Endodermal cell (in vitro differentiated cells): ENCODE results near the gene ZNF334. TPM values are rescaled to one million over a fixed set of nuclear protein-coding genes. Genes with fewer than 3 reads are reported as not detected.
A peak's percentile ranks its signal among the peaks of the same experiment; 100 is the strongest.

Experiments used
- DNase-seq: peaks from one replicate; pipeline ENCODE4 v3.0.0-alpha.2; 2017
- H3K27ac ChIP-seq: 2 replicates; pipeline ENCODE4 v1.5.1; 2013; ENCODE audit warnings: mild to moderate bottlenecking, low read depth, low read length, moderate library complexity
- H3K27me3 ChIP-seq: 2 replicates; pipeline ENCODE4 v1.6.1; 2013; ENCODE audit warnings: mild to moderate bottlenecking, low read length, moderate library complexity; ENCODE audit not compliant: insufficient read depth, control insufficient read depth, poor library complexity, severe bottlenecking
- H3K36me3 ChIP-seq: 2 replicates; pipeline ENCODE4 v1.7.0; 2013; ENCODE audit warnings: mild to moderate bottlenecking, low read length, moderate library complexity; ENCODE audit not compliant: control insufficient read depth, insufficient read depth
- H3K4me1 ChIP-seq: one replicate; pipeline ENCODE4 v1.7.0; 2013; ENCODE audit warnings: low read length; ENCODE audit not compliant: control insufficient read depth, insufficient read depth
- H3K4me3 ChIP-seq: 2 replicates; pipeline ENCODE4 v1.5.1; 2013; ENCODE audit warnings: mild to moderate bottlenecking, low read length, moderate library complexity
- H3K9ac ChIP-seq: 2 replicates; pipeline ENCODE4 v1.6.1; 2013; ENCODE audit warnings: mild to moderate bottlenecking, low read length, moderate library complexity; ENCODE audit not compliant: poor library complexity, severe bottlenecking; ENCODE audit errors: extremely low read depth
- H3K9me3 ChIP-seq: 2 replicates; pipeline ENCODE4 v1.6.1; 2013; ENCODE audit warnings: mild to moderate bottlenecking, low read length, moderate library complexity; ENCODE audit not compliant: control insufficient read depth
- H3K27ac Mint-ChIP-seq: 2 replicates; pipeline ENCODE4 v1.8.0; 2020; ENCODE audit warnings: mixed read lengths
- H3K27me3 Mint-ChIP-seq: 2 replicates; pipeline ENCODE4 v1.8.0; 2021; ENCODE audit warnings: mild to moderate bottlenecking, mixed read lengths; ENCODE audit not compliant: insufficient read depth
- H3K36me3 Mint-ChIP-seq: 2 replicates; pipeline ENCODE4 v1.8.0; 2020; ENCODE audit warnings: low read depth, mixed read lengths
- H3K4me1 Mint-ChIP-seq: 2 replicates; pipeline ENCODE4 v1.8.0; 2020; ENCODE audit warnings: mixed read lengths
- H3K4me3 Mint-ChIP-seq: 2 replicates; pipeline ENCODE4 v1.8.0; 2020; ENCODE audit warnings: mild to moderate bottlenecking, moderate library complexity, mixed read lengths
- H3K9me3 Mint-ChIP-seq: 2 replicates; pipeline ENCODE4 v1.8.0; 2020; ENCODE audit warnings: mild to moderate bottlenecking, mixed read lengths
- WGBS, 2 experiments: methylation state at CpG; one replicate each; pipeline versions ENCODE4 v1.1.5 to v1.1.7; 2013; ENCODE audit warnings: missing lambda C conversion rate in 2 of 2, mixed read lengths in 1 of 2; ENCODE audit not compliant: insufficient coverage in 1 of 2, insufficient read length in 1 of 2; 5-methylcytosine and 5-hydroxymethylcytosine counted together
- total RNA-seq, 2 donors: library from RNA; stranded (reverse); fragmentation: NEBNext Ultra II Directional in 1 of 2; extraction: Animal tissue kit (Norgen Biotek cat#: 25700) in 1 of 2; gene quantifications; 2 replicates in 1 of 2; 3 replicates in 1 of 2; pipeline ENCODE4 v1.2.1, GENCODE V29; 2021
- TF ChIP-seq, protein P1 (sequence below): fragments of 200-600 bp; sonication (generic); conservative IDR thresholded peaks from 2 replicates; pipeline ENCODE4 v1.5.0; 2021; ENCODE audit warnings: antibody characterized with exemption, mild to moderate bottlenecking

Gene ZNF334
- total RNA-seq, 2 donors from 2014 or later, result 21.1 to 31.7 TPM

DNA sequence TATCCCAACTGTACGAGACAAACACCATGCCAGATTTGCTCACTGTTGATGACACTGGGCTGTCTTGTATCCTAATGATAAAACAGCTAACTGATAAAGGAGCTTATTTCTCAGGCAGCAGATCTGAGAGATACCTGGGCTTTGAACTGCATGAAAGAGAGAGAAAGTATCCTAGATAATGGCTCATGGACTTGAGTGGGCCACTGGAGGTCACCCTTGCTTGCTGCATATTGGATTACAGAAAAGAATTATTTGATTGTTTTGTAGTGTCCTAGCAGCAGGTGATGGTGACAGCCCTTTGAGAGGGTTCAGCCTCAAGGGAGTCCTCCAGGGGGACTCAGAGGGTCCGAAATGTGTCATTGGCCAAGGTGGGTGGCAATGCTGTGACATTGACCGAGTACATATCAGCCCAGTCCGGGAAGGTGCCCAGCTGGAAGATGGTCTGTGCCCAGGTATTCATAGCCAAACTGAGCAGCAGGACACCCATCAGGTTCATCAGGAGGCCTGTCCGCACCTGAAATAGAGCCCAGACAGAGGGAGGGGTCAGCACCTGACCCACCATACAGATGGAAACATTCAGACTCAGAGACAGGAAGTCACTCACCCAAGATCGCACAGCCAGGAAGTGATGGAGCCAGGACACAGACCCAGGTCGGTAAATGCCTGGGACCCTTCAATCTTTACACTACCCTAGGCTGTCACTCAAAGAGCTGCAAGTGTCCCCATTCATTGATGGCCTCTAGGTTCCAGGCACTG, 46.5 kb upstream of the ZNF334 start:
- peaks cover 6% of the 10 kb centered on the region for H3K27me3 ChIP-seq
- no peaks in the 10 kb centered on the region for H3K36me3 Mint-ChIP-seq
- no peak overlapping the region for H3K4me3 Mint-ChIP-seq
- peaks cover 4% of the 10 kb centered on the region for H3K4me1 ChIP-seq
- H3K27ac ChIP-seq, result no peak overlapping the region
- no peaks in the 10 kb centered on the region for H3K9me3 ChIP-seq
- DNase-seq, result no peak
- no peak overlapping the region for H3K27ac Mint-ChIP-seq
- TF ChIP-seq, protein P1, sequence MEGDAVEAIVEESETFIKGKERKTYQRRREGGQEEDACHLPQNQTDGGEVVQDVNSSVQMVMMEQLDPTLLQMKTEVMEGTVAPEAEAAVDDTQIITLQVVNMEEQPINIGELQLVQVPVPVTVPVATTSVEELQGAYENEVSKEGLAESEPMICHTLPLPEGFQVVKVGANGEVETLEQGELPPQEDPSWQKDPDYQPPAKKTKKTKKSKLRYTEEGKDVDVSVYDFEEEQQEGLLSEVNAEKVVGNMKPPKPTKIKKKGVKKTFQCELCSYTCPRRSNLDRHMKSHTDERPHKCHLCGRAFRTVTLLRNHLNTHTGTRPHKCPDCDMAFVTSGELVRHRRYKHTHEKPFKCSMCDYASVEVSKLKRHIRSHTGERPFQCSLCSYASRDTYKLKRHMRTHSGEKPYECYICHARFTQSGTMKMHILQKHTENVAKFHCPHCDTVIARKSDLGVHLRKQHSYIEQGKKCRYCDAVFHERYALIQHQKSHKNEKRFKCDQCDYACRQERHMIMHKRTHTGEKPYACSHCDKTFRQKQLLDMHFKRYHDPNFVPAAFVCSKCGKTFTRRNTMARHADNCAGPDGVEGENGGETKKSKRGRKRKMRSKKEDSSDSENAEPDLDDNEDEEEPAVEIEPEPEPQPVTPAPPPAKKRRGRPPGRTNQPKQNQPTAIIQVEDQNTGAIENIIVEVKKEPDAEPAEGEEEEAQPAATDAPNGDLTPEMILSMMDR, result peak; percentile 60
- no peaks in the 10 kb centered on the region for H3K36me3 ChIP-seq
- H3K4me1 Mint-ChIP-seq, result peaks cover 23% of the 10 kb centered on the region
- H3K9ac ChIP-seq, result no peak overlapping the region
- 89 to 90% methylated on average over 5 to 7 of the region's 7 CpGs for WGBS, 2 experiments
- no peaks in the 10 kb centered on the region for H3K27me3 Mint-ChIP-seq
- H3K9me3 Mint-ChIP-seq, result no peaks in the 10 kb centered on the region
- H3K4me3 ChIP-seq, result no peak overlapping the region

DNA sequence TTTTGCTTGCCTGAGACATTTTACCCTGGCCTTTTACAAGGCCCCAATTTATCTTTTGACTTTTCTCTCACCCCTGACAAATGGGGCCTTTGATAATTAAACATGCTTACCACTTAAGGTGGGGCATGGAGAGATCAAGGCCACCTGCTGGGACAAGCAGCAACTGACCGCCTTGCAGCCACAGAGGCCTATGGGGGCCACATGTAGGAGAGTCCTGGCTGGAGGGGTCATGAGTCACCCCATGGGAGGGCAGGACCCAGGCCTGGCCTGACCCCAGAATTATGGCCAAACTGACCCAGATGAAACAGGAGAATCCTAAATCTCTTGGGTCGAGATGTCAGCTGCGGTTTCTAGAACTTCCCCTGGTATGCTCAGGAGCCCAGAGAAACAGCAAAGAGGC, 45.6 kb upstream of the ZNF334 start:
- no peaks in the 10 kb centered on the region for H3K36me3 ChIP-seq
- no peaks in the 10 kb centered on the region for H3K36me3 Mint-ChIP-seq
- DNase-seq, result no peak
- H3K4me3 ChIP-seq, result no peak overlapping the region
- TF ChIP-seq, protein P1, result no peak
- H3K9me3 Mint-ChIP-seq, result no peaks in the 10 kb centered on the region
- no peaks in the 10 kb centered on the region for H3K9me3 ChIP-seq
- H3K27ac ChIP-seq, result no peak overlapping the region
- no peak overlapping the region for H3K9ac ChIP-seq
- WGBS, 2 experiments, result 86 to 89% methylated on average over 3 of the region's 3 CpGs
- H3K27me3 ChIP-seq, result peaks cover 6% of the 10 kb centered on the region
- peaks cover 23% of the 10 kb centered on the region for H3K4me1 Mint-ChIP-seq
- peaks cover 4% of the 10 kb centered on the region for H3K4me1 ChIP-seq
- no peak overlapping the region for H3K27ac Mint-ChIP-seq
- H3K27me3 Mint-ChIP-seq, result no peaks in the 10 kb centered on the region
- H3K4me3 Mint-ChIP-seq, result no peak overlapping the region

DNA sequence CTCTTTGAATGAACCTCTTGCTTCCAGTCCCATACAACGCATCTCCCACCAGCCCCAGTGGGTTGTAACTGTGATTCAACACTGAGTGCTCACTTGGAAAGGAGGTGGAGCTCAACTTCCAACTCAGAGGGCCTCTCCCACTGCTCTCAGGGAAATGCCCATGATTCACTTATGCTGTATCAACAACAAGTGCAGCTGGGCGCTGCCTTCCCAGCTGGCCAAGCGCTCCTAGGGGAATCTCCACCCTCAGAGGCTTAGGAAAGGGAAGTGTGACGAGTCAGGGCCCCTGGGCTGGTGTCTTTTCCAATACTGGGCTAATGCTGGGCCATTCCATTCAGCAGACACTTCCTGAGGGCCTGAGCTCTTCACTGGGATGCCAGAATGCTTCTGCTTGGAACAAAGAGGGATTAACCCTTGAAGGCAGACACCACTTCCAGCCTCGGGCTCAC, 45.2 kb upstream of the ZNF334 start:
- Mint-ChIP-seq H3K27me3 (no peaks in the 10 kb centered on the region), H3K9me3 (no peaks in the 10 kb centered on the region), H3K4me1 (peaks cover 23% of the 10 kb centered on the region), H3K36me3 (no peaks in the 10 kb centered on the region), H3K27ac (no peak overlapping the region), H3K4me3 (no peak overlapping the region)
- Histone ChIP-seq H3K27ac (no peak overlapping the region), H3K4me1 (peaks cover 4% of the 10 kb centered on the region), H3K36me3 (no peaks in the 10 kb centered on the region), H3K27me3 (peaks cover 6% of the 10 kb centered on the region), H3K9ac (no peak overlapping the region), H3K4me3 (no peak overlapping the region), H3K9me3 (no peaks in the 10 kb centered on the region)
- TF ChIP-seq, protein P1, result no peak
- DNase-seq, result no peak
- 81 to 85% methylated on average over 5 of the region's 5 CpGs for WGBS, 2 experiments
